AG10803 (cell line): ENCODE measurements around the gene ALG9.

ENCODE experiments used
- DNase-seq: peaks from one replicate; pipeline ENCODE4 v3.0.0; 2010; ENCODE audit warnings: low read depth
- H3K4me3 ChIP-seq: 2 replicates; pipeline ENCODE4 v1.5.1; 2011; ENCODE audit warnings: mild to moderate bottlenecking, low read length, control low read depth
- TF ChIP-seq, protein P1 (sequence below): conservative IDR thresholded peaks from 2 replicates; pipeline ENCODE4 v1.5.1; 2011; ENCODE audit warnings: mild to moderate bottlenecking, low read length, control low read depth, inconsistent platforms

The ALG9 gene

DNA sequence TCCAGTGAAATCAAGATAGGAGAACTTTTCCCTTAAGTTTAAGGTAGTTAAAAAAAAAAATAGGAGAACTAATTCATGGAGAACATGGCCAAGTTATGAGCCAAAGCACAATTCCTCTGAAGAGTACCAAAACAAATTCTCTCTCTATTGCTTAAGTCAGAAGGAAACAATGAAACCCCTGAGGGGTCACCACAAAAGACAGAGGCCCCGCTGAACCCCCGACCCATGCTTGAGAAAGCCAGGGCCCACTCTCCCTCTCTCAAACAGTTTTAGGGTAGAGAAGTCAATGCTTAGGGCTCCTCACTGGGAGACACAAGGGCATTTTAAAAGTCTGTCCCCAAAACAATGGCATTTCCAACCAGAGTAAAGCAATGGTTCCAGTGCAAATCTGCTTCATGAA lies 132.1 kb downstream of the ALG9 start:
- H3K4me3 ChIP-seq, result no peak overlapping the region
- DNase-seq, result no peak
- TF ChIP-seq, protein P1, sequence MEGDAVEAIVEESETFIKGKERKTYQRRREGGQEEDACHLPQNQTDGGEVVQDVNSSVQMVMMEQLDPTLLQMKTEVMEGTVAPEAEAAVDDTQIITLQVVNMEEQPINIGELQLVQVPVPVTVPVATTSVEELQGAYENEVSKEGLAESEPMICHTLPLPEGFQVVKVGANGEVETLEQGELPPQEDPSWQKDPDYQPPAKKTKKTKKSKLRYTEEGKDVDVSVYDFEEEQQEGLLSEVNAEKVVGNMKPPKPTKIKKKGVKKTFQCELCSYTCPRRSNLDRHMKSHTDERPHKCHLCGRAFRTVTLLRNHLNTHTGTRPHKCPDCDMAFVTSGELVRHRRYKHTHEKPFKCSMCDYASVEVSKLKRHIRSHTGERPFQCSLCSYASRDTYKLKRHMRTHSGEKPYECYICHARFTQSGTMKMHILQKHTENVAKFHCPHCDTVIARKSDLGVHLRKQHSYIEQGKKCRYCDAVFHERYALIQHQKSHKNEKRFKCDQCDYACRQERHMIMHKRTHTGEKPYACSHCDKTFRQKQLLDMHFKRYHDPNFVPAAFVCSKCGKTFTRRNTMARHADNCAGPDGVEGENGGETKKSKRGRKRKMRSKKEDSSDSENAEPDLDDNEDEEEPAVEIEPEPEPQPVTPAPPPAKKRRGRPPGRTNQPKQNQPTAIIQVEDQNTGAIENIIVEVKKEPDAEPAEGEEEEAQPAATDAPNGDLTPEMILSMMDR, result no peak

DNA sequence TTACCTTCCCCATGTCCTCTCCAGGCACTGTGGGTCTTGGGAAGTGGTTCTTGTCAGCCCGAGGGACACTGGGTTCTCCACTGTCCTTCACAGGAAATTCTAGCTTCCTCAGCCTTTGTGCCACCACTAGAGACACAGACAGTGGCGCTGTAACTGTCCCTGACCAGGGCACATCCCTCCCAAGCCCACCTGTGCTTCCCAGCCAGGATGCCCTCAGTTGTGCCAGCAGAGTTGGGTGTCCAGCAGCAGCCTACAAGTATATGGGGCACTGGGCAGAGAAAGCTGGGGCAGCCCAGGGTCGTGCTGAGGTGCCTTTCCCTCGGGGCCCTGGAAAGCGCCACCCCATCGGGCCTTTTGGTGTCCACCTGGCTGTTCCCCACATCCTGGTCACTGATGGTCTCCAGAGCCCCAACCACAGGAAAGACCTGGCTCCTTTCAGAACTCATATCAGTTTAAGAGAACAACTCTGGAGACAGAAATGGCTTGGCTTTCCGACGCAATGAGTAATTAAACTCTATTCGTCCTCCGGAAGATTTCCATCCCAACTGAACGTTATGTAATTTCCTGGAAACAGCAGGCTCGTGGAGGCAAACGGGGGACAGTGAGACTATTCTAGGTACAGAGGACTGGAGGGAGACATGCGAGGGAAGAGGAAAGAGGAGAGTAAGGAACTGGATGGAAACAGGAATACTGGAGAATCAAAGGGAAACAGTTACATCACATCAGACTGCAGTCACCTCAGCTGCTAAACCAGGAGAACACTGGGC lies 133.8 kb downstream of the ALG9 start:
- TF ChIP-seq, protein P1, result no peak
- peak; percentile 21 for DNase-seq
- no peak overlapping the region for H3K4me3 ChIP-seq

- TF ChIP-seq, protein P1, result no peak
- DNase-seq, result peak; percentile 40
- H3K4me3 ChIP-seq, result no peak overlapping the region
Measured at GRCh38 chr11:111736621-111737443, 134.5 kb downstream of the ALG9 start.
